ENCODE results near the gene DLGAP5.

DLGAP5 gene

DNA sequence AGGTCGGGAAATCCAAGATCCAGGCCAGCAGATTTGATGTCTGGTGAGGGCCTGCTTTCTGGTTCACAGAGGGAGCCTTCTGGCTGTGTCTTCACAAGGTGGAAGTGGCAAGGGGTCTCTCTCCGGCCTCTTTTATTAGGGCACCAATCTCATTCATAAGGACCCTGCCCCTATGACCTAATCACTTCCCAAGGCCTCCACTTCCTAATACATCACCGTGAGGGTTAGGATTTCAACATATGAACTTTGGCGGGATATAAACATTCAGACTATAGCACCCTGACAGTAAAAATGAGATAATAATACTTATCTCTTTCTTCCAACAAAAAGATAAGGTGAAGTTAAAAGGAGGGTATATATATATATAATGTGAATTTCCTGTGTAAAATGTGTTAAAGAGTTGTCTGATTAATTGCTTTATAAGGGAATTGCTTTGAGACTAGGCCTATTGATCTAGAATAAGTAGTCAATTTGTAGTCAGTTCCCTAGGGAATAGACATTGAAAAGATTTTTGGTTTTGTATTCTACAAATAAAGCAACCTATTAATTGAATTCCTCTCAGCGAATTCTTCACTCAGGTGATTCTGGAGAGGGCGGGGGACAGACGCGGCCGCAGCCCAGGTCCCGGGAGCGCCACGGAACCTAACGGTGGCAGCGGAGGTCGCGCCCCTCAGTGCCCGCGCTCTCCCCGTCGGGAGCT, 62.8 kb downstream of the DLGAP5 start:
- no peak for DNase-seq

DNA sequence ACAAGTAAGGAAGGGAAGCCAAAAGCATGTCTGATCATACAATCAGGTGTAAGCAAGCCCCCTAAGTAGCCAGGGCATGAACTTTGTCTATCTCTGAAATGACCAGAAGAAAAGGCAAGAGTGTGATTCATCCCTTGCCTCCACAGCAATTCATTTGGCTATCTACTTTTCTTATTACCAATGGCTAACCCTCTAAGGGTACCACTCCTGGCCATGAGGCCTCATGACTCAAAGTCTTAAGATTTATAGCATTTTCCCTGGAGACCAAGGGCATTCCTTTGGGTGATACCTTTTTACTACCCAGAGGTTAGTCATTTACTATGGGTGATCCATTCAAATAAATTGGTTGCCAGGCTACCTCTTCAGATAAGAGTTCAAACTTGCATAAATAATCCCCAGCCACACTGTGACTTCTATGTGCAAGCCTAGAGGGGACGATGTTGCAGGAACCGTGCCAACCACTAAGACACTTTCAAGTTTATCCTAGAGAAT, 63.9 kb downstream of the DLGAP5 start:
- DNase-seq: no peak

DNA sequence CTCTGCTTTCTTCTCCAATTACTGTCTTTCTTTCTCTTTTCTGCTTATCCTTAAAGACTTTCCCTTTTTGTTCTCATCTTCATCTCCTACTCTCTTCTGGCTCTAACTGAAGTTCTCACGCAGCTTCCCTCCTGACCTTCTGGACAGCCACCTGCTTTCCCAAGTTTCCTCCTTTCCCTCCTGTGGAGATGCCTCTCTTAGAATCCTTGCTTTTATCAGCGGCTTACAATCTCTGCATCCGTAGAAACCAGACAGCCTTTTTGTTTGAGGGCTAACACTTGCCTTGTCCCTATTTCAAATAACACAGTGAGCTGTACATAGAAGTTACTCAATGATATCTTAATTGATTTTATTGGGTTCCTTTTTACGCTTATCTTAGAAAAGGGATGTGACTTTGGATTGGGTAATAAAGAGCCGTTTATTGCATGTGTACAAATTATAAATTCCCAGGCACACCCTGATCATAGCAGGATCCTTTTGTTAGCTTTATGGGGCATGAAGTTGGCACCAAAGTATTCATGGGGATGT, 64.4 kb downstream of the DLGAP5 start:
- DNase-seq: no peak

DNA sequence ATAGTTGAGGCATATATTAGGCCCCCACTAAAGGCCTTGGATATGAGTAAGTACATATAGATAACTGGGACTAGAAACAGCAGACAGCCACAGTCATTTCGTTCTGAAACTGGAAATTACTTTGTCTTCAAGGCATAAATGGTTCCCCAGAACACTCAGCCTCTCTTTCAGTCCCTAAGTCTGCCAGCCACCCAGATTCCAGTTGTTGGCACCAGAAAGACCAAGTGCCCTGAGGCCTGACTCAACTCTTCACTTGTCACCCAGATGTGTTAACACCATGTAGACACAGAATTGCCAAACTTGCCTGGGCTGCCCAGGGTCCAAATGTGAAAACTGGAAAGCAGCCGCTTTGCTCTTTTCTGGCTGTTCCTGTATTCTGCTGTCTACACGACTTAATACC, 65.4 kb downstream of the DLGAP5 start:
- no peak for DNase-seq

DNA sequence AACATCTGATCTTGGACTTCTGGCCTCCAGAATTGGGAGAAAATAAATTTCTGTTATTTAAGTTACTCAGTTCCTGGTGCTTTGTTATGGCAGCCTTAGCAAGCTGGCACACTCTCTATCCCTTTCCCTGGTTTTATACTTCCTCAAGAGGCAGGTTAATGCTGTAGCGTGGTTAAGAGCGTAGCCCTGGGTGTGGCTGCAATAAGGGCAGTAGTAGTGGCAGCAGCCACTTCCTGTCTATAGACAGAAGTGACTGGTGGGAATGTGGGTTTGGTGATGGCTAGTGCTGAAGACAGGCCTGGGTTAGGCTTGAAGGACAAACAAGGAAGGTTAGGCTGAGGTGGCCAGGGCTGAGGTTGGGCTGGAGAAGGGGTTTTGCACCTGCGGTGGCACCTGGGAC, 66.0 kb downstream of the DLGAP5 start:
- DNase-seq: no peak

DNA sequence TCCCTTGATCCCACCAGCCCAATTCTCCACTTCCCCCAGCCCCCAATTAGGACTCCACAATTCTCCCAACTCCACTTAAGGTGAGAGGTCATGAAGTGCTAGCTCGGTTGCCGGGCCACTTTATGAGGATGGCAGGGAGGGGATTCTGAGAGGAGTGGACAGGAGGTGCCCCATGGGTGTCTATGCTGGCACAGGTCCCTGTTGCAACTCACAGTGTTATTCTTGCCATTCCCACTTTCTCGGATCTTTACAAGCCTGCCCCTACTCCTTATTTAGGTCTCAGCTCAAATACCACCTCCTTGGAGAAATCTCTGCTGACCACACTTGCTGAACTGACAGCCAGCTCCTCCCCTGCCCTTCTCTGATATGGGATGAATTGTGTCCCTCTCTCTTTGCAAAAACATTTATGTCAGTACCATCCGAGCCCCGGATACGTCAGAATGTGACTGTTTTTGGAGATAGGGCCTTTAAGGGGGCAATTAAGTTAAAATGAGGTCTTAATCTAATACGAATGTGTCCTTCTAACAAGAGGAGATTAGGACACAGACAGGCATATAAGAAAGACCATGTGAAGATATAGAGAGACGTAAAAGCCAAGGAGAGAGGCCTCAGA, 66.5 kb downstream of the DLGAP5 start:
- DNase-seq: no peak

DNA sequence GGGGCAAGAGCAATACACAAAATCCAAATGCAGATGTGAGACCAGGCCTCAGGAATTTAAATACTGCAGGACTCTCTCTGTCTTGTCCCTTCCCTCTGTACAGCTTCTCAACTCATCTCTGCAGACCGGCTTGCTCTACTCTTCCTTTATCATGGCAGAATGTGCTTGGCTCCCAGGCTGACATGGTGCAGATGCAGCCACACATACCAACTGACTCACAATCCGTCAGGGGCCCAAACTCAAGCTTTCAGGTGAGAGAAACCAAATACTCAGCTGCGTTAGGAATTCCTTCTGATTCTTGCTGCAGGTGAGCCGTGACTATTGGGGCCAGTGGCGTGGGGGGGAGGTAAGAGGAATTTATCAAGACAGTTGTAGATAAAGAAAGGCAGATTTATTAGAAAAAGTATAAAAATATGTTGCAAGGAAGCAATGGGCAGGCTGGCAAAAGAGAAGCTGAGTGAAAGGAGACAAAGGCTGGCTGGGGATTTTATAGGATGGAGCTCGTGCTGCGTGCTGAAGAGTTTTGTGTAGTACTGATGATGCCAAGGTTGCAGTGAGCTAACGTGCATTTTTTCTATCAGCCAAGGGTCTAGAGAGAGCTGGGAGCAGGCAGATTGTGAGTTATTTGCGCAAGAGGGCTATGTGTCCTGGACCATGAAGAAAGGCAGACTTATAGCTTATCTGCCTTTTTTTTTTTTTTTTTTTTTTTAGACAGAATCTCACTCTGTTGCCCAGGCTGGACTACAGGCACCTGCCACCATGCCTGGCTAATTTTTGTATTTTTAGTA, 67.3 kb downstream of the DLGAP5 start:
- DNase-seq: no peak

DNA sequence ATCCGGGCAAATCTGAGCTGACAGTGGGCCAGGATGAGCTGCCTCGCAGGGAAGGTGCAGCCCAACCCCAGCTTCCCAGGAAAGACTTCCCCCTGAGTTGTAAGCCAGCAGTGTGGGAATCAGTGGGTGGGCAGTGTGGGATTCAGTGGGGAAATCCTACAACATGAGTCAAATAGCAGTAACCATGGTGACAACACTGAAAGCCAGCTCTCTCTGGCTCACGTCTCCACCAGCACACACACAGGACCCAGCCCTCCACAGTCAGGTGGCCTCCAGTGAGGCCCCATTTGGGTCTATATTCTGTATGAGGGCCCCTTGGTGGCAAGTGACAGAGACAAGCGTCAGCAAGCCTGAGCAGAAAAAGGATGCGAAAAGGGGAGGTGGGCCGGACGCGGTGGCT, 68.3 kb downstream of the DLGAP5 start:
- DNase-seq: peak; percentile 93

DNA sequence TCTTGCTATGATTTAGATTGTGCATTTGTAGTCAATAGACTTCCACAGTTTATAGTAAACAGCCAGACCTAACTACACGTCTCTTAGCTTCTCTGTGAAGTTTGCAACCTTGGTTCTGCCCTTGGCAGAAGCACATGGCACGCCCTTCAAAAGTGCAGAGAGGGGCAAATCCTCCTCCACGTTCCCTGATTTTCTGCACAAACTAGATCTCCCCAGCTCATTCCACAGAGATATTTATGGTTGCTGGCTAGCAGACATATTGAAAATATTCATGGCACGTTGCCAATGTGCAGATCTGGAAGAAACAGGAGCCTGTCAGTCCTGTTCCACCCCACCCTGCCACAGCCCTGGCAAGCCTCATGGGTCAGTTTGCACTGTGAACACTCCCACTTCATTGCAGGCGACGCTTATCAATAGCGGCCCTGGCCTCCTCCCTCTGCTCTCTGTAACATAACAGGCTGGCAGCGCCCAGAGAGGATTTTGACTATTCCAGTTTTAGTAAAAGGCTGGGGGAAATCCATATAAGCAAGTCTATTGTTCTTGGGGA, 68.9 kb downstream of the DLGAP5 start:
- peak; percentile 48 for DNase-seq

DNA sequence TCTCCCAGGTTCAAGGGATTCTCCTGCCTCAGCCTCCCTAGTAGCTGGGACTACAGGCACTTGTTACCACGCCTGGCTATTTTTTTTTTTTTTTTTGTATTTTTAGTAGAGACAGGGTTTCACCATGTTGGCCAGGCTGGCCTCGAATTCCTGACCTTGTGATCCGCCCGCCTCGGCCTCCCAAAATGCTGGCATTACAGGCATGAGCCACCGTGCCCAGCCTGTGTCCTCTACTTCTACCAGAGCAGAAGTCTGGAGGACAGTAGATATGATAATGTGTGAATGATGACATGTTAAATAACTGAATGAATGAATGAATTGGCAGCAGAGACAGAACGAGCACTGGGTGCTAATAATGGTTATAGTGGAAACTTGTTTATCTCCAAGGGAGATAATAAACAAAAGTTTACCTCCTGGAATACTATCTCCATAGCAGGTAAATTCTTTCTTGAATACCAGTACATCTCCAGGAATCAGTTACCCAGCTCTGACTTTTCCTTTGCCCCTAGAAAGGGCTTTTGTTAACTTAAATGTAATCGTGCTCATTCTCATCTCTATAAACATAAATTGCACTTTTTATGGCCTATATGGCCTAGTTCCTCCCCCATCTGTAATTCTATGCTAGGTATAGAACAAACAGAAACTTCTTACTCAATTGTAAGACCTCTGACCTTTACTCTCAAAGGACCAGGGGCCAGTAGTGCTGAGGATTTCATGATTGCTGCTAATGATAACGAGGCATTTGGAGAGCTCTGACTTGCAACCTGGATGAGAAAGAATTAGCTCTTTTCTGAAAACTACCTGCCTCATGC, 69.6 kb downstream of the DLGAP5 start:
- no peak for DNase-seq

DNA sequence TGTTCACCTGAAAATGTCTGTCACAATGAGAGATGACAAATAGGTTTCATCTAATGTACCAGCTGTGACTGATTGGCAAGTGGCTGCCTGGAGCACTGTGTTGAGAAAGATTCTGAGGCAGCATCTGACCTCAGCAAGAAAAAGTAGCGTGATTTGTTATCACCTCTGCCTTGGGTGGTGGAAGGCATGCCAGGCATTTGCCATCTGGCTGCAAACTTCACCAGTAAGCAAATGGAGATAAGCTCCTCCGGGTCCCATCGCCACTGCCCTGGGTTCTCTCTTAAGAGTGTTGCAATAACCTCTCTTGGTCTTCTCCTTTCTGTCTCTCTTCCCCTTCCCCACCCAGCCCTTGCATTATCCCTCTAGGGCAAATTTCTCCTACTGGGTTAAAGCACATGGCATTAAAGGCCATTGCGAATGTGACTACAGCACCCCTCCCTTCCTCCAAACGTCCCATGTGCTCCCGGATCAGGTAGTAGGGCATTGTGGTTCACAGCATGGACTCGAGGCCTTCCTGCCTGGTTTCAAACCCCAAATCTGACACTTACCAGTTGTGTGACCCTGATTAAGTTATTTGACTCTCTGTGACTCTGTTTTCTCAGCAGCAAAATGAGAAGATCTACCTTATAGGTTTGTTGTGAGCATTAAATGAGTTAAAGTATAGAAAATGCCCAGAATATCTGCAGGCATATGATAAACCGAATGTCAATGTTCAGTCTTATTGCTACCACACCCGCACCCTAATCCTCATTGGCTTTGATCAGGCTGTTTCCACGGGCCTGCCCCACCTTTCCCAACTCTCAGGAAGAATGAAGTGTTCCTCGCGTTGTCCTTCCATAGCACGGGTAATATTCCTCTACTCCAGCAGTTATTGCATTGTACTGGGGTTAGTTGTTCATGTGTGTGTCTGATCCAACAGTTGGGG, 70.6 kb downstream of the DLGAP5 start:
- DNase-seq: no peak

DNA sequence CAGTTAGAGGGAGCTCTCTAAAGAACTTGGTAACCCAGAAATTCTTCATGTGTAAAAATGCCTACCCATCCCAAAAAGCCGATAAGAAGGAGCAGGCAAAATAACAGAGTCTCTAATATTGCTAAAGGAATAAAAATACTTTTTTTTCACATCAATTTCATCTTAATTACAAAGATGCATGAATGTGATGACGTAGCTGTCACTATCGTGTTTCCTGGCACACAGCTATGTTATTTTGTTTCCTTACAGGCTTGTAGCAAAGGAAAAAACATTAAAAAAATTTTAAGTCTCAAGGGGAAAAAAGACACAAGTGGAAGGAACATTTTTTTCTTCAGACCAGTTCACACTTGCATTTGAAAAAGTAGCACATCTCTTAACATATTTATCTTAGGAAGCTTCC, 72.6 kb downstream of the DLGAP5 start:
- no peak for DNase-seq

DNA sequence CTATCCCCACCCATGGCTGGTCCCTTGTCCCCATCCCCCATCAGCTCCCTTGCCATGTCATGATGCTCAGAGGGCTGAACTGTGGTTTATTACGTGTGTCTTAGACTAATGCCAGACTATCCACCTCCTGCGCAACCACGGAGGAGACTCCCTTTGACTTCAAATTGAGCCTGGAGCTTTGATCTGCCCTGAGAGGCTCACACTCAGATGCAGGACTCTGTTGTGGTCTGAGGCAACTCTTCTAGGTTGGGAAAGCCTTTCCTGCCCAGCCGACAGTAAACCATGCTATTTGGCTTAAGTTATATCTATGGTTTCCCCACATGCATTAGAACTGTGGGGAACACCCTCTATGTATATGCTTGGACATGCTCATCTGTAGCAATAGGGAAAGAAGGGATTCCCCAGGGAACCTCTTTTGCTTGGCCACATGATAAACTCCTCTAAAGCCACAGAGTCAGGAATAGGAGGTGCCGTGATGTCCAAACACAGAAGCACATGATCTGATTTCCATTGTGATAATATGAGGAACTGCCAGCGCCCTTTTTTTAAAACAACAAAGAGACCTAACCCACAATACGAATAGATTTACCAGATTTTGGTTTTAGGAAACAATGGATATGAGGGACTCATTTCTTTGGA, 73.5 kb downstream of the DLGAP5 start:
- peak; percentile 38 for DNase-seq

DNA sequence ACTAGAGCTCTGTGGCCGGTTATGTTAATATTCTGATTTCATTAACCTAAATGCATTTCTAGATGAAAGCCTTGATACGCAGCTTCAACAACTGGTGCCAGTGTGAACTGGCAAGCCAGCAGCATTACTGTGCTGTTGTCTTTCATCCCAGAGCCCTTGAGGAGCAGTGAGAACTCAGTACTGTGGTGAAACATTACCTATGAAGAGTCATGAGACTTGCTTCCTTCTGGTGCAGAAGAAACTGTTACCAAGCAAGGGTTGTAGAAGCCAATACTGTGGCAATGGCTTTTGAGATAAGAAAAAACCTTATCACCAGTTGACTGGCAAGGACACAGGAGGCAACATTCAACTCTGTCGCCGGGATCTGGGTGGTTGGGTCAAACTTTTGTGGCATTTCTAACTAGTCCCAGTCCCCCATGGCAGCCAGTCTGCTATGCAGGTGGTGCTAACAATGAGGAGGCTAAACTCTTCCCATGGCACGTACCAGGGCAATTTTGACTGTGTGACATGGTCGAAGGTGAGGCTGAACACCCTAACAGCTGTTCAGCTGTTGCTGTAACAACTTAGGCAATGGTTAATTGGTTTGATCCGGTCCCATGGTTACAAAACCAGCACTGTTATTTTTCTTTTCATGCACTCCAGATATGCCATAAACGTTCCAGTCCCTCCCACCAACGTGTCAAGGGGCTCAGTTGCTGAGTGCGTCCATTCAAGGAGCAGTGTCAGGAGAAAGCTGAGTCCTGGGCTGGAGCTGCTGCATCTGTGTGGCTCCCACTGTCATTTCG, 74.9 kb downstream of the DLGAP5 start:
- no peak for DNase-seq

DNA sequence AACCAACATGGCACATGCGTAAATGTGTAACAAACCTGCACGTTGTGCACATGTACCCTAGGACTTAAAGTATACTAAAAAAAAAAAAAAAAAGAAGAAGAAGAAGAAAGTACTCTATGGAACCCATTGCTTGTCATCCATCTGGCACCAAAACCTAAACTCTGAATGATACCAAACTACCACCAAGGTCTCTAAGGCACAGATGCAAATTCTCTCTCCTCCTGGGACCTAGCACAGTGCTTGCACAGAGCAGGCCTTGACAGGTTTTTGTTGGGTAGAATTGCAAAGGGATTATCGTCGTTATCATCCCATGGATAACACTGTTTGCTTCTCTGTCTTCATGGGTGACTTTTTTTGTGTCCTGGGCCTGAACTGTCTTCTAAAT, 75.5 kb downstream of the DLGAP5 start:
- no peak for DNase-seq

DNA sequence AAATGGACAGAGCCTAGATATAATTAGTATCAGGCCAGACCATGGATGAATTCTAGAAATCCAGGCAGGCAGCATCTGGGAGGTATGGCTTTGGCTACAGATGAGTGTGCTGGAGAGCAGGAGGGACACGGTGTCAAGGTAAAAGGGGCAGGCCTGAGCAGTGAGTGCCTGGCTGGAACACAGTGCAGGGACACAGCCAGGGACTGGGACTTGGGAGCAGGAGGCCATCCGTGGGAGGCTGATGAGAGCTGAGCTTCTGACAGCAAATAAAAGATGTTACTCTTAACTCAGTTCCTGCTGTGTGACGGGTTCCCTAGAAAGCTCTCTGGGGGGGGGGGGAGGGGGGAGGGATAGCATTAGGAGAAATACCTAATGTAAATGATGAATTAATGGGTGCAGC, 75.9 kb downstream of the DLGAP5 start:
- no peak for DNase-seq

DNA sequence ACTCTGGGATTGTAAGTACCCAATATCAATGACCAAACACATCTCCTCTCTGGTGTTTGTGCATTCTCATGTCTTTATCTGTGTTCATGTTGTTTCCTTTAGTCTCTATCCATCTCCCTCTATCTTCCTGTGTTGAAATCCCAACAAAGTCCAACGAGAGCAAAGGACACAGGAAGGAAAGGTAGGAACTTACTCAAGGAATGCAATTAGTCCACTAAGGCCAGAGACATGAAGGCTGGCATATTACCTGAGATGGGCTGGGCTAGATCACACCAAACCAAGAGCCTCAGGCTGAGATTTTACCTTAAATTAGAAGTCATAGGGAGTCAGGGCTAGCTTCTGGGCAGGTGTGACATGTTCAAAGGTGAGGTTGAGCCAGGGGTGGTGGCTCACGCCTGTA, 76.7 kb downstream of the DLGAP5 start:
- DNase-seq: no peak

DNA sequence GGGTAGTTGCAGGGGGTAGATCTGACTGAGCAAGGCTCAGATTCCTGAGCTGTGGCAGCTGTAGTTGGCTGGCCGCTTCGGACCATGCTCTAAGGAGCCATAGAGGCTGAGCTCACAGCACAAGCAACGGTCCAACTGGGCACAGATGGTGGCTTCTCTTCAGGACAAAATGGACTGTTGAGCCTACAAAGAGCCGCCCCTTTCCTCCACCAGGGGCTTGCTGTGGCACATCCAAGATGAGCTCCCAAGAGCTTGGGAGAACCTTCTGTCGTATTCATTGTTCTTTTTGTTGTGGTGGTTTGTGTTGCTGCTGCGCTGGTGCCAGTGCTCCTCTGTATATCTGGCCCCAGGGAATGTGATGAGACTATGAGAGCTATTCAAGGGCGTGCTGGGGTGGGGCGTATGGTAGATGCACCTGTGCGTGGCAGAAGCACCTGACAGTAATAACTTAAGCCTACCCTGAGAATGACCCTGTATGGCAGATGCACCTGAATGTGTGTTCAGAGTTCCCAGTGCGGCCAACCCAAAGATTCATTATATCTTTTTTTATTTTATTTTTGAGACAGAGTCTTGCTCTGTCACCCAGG, 80.2 kb downstream of the DLGAP5 start:
- no peak for DNase-seq

DNA sequence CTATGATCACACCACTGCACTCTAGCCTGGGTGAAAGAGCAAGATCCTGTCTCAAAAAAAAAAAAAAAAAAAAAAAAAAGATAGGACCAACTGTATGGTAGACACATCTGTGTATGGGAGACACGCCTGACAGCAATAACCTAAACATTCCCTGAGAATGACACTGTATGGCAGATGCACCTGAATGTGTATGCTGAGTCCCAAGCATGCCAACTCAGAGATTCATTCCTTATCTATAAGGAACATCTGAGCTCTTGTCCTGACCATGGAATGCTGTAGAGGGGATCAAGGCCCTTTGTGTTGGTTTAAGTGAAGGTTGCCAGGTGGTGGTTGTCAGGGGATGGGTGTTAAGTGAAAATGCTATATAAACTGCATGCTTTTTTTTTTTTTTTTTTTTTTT, 81.5 kb downstream of the DLGAP5 start:
- no peak for DNase-seq
